HG02852 (cell line): Measurements from ENCODE around the gene PRSS53.
"Not testable (repeated sequence)": the region's sequence is repeated elsewhere in the genome, so short reads cannot be mapped to it uniquely, and the experiment has no call there.

Experiments
- ATAC-seq: cut with Tn5 transposase; IDR thresholded peaks from one replicate; pipeline ENCODE4 v1.9.1; 2021; ENCODE audit warnings: mild to moderate bottlenecking, moderate library complexity; ENCODE audit not compliant: unreplicated experiment

The PRSS53 gene

DNA sequence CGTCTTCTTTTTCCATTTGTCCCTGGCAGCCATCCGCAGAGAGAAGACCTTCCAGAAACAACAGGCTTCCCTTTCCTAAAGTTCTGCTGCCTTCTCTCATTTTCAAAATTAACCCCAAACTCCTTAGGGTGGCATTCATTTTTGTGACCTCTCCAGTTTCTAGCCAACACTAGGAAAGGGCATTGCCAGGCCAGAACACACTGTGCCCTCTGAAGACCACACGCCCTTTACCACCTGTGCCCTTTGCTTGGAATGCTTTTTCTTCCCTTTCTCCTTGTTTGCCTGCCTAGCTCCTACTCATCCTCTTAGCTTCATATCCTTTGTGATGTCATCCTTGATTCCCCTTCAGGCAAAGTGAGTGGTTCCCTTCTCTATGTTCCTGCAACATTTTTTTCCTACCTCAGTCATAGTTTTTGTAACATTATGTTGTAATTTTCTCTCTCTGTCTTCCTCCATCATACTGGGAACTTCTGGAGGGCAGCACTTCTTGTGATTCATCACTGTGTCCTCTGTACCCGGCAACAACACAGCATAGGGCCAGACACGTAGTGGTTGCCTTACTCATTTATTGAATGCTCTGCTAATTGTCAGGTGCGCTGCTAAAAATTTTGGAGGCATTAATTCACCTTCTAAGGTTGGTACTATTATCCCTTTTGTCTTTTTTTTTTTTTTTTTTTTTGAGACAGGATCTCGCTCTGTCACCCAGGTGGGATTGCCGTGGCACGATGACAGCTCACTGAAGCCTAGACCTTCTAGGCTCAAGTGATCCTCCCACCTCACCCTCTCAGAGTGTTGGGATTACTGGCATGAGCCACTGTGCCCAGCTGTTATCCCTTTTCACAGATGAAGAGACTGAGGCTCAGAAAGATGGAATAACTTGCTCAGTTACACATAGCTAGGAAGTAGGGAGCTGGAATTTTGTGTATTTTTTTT is 29.7 kb upstream of the PRSS53 start:
- ATAC-seq, result no peak

DNA sequence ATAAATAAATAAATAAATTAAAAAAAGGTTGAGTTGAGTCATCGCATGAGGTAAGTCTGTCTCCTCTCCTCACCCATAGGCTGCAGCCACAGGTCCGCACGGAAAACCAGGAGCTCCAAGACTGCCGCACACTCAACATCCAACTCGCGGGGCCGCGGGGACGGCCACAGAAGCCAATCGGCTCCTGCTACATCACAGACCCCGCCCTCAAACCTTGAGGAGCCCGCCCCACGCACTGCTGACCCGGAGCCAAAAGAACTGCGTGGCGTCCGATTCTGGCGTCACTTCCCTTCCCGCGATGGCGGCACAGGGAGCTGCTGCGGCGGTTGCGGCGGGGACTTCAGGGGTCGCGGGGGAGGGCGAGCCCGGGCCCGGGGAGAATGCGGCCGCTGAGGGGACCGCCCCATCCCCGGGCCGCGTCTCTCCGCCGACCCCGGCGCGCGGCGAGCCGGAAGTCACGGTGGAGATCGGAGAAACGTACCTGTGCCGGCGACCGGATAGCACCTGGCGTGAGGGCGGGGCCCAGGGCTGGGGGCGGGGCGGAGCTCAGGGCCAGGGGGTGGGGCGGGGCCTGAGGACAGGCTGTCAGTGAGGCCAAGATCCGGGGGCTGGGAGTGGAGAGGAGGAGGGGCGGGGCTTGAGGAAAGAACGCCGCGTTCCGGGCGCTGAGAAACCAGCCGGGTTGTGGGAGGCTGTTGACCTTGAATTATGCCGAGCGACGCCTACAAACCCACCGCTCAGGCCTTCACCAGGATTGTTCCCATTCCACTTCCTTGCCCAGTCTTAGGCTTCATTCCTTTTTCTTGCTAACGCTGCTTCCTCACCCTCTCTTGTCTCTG is 28.9 kb upstream of the PRSS53 start, which contains the start of gene KAT8:
TSS of gene KAT8 (plus strand) at position 281 of the 839 bp plus-strand sequence. CDS start at position 299, 18 bp downstream.
- ATAC-seq, result peak; percentile 90

DNA sequence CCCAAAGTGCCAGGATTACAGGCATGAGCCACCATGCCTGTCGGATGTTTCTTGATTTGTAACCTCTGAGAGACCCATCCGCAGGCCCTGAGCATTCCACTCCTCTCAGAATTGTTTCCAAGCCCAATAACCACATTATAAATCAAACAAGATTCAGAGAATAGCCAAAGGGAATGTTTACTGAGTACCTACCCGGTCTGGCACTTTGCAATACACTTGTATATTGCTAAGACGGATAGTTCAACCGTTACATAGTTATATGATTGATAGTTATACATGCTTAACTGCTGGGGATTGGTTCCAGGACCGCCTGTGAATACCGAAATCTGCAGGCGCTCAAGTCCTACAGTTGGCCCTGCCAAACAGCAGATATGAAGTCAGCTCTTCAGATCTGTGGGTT is 25.7 kb upstream of the PRSS53 start:
- no peak for ATAC-seq

DNA sequence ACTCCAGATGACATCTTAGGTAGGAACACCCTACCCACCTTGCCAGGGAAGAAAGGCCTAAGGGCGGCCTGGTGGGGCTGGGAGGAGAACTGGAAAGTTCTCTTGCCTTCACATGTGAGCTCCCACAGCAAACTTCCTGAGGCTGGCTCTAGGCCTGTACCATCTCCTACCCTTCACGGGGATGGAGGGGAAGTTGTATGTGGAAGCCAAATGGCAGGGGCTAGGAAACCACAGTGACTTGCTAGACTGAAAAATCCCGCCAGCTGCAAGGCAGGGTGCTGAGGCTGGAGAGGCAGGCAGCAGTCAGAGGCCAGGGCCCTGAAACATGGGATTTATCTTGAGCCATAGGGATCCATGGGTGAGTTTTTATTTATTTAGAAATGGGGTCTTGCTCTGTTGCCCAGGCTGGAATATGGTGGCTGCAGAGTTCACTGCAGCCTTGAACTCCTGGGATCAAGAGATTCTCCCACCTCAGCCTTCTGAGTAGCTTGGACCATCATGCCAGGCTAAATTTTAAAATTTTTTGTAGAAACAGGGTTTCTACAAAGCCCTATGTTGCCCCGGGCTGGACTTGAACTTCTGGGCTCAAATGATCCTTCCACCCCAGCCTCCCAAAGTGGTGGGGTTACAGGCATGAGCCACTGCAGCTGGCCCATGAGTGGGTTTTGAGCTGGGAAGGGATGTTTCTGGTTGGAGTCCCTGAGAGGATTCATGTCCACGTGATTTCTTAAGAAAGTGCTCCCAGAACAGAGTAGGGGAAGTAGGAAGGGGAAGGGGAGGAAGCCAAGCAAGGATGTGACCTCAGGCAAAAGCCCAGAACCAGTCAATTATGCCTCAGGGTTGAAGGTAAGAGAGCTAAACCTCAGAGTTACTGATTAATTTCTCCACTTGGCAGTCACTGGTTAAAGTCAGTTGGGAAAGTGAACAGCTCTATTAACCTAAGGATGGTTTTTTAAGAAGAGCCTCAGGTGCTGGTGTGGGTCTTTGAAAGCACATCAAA is 24.7 kb upstream of the PRSS53 start:
- ATAC-seq, result no peak

DNA sequence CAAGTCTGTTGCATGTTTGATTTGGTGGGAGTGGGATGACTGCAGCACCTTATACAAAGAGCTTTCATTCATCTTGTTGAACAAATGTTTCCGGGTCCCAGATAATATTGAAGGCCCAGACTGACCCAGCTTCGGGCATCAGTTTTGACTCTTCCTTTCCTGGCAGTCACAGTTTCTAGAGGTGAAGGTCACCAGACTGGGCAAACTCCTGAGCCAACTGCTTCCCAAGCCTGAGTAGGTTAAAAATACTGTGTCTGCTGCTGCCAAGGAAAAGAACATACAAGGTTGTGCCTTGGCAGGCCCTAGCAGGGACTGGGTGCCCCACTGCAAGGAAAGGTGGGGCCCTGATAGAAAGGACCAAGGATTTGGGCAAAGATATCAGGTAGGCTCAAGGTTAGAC is 24.0 kb upstream of the PRSS53 start:
- no peak for ATAC-seq

DNA sequence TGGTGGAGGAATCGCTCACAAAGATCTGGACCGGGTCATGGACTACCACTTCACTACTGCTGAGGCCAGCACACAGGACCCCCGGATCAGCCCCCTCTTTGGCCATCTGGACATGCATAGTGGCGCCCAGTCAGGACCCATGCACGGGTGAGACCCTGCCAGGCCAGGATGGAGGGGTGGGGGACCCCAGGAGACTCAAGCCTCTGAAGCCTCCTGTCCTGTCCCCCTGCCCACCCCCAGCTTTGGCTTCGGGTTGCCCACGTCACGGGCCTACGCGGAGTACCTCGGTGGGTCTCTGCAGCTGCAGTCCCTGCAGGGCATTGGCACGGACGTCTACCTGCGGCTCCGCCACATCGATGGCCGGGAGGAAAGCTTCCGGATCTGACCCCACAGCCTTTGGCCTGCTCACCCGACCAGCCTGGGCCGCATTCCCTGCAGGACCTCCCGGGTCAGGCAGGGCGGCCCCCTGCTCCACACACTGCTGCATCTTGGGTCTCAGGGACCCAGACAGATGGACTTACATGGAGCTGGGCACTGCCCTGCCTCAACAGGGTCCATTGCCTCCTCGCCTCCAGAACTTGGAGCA is 23.2 kb upstream of the PRSS53 start:
- ATAC-seq, result no peak

DNA sequence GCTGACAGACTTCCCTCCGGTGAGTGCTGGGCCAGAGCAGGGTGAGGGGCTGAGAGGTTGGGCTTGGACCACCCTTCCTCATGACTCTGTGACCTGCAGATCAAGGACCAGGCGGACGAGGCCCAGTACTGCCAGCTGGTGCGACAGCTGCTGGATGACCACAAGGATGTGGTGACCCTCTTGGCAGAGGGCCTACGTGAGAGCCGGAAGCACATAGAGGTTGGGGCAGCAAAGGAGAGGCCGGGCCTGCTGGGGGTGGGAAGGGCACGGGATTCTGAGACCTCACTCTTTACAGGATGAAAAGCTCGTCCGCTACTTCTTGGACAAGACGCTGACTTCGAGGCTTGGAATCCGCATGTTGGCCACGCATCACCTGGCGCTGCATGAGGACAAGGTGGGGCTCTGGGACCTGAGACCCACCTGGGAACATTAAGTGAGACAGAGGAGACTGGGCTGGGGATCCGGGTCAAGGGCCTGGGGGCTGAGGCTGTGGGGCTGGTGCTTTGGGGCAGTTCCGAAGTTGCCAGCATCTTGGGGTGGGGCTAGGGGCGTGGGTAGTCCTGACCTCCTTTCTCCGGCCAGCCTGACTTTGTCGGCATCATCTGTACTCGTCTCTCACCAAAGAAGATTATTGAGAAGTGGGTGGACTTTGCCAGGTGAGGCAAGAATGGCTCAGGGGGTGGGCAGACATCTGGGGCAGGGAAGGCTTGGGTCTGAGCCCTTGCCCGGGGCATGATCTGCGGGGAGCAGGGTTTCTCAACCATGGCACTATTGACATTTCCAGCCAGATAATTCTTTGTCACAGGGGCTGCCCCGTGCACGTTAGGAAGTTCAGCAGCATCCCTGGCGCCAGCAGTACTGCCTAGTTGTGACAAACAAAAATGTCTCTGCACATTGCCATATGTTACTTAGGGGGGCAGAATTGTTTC is 21.6 kb upstream of the PRSS53 start:
- ATAC-seq, result no peak

DNA sequence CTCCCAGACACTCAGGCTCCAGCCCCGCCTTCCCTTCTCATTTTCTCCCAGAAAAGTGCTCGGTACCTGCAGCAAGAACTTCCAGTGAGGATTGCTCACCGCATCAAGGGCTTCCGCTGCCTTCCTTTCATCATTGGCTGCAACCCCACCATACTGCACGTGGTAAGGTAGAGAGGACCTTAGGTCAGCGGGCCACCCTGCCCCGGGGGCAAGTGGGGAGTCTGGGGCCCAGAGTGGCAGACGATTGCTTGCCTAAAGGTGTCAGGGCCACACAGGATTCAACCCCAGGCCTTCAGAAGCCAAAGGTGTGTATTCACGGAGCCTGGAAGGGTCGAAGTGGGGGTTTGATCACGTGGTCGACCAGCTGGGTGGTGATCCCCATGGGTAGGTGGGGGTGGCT is 20.9 kb upstream of the PRSS53 start:
- no peak for ATAC-seq

DNA sequence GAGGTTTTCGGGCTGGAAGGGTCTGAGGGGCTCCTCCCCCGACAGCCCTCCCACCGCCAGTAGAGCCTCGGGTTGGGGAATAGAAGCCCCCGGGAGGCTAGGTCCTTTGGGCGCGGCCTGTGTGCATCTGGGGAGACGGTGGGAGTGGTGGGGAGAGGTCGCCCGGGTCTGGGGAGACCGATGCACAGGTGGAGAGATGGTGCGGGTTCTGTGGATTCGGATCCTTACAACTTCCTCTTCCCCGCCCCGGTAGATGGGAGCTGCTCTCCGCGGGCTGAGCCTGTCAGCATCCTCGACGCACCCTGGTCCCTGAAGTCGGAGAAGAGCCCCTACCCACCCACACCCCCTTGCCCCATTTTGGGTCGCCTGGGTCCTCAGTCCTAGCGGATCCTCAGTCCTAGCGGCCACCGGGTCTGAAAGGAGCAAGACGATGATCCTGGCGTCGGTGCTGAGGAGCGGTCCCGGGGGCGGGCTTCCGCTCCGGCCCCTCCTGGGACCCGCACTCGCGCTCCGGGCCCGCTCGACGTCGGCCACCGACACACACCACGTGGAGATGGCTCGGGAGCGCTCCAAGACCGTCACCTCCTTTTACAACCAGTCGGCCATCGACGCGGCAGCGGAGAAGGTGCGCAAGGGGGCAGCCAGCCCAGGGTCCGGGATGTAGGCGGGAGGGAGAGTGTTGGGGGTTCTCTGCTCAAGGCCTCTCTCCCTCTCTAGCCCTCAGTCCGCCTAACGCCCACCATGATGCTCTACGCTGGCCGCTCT is 20.2 kb upstream of the PRSS53 start:
- no peak for ATAC-seq

DNA sequence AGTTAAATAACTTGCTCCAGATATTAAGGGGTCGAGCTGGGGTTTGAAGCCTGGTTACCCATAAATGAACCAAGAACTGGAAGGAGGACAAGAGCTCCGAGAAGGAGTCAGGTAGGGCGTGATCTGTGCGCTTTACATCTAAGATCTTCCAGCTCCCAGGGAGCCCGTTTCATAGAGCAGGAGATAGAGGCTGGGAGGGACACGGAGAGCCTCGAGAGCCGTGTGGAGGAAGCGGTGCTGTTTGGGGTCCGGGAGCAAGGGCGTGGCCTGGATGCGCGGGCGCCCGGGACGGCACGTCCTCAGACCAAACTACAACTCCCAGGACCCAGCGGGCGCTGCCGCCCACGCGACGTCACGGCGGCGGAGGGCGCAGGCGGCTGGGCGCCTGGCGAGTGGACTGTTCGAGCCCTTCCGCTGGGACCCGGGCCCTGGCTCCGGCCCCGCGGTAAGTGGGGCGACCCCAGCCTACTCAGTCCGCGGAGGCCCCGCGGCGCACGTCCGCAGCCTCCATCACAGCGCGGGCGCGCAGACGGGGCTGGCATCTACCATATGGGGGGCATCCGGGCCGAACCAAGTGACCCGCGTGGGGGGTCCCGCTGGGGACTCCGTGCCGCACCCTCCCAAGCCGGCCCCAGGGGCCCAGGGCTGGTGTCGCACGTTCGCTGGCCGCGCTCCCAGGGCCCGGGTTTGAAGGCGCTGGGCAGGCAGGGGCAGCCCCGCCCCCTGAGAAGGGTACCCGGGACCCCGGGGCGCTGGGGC is 19.5 kb upstream of the PRSS53 start, which contains the start of gene BCKDK:
TSS of gene BCKDK (plus strand) at position 352 of the 759 bp plus-strand sequence. CDS start 838 bp downstream, outside the sequence.
- peak; percentile 86 for ATAC-seq

DNA sequence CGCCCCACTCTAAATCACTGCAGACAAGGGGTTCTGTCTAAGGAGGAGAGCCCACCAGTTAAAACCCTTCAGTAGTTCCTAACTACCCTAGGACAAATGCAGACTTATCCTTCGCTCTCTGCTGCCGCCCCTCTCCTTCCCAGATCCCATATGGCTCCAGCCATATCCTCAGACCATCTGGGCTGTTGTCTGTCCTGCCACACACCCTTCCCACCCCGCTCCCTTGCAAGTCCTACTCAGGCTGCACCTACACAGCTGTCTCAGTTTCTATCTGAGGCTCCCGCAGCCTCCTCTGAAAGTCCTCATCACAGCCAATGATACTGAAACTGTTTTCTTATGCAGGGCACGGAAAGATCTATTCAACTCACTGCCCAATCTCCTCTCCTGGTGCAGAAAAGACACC is 18.7 kb upstream of the PRSS53 start:
- ATAC-seq, result peak; percentile 69

DNA sequence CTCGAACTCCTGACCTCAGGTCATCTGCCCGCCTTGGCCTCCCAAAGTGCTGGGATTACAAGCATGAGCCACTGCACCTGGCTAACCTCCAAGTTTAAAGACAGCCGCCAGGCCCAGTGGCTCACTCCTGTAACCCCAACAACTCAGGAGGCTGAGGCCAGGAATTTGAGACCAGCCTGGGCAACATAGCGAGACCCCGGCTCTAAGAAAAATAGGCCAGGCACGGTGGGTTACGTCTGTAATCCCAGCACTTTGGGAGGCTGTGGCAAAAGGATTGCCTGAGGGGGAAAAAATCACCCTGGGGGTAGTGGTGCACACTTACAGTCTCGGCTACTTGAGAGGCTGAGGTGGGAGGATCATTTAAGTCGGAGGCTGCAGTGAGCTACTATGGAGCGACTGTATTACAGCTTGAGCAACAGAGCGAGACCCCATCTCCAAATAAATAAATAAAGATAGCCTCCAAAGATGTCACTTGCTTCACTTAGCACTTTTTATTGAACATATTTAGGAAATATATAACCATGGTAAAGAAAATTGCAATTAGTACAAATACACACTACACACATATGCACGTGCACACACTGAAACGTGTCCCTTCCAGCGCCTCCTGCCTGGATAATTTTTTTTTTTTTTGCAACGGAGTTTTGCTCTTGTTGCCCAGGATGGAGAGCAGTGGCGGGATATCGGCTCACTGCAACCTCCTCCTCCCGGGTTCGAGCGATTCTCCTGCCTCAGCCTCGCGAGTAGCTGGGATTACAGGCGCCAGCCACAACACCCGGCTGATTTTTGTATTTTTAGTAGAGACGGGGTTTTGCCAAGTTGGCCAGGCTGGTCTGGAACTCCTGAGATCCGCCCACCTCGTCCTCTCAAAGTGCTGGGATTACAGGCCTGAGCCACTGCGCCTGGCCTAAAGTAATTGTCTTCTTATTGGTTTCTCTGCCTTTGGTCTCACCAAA is 18.0 kb upstream of the PRSS53 start:
- ATAC-seq, result no peak

DNA sequence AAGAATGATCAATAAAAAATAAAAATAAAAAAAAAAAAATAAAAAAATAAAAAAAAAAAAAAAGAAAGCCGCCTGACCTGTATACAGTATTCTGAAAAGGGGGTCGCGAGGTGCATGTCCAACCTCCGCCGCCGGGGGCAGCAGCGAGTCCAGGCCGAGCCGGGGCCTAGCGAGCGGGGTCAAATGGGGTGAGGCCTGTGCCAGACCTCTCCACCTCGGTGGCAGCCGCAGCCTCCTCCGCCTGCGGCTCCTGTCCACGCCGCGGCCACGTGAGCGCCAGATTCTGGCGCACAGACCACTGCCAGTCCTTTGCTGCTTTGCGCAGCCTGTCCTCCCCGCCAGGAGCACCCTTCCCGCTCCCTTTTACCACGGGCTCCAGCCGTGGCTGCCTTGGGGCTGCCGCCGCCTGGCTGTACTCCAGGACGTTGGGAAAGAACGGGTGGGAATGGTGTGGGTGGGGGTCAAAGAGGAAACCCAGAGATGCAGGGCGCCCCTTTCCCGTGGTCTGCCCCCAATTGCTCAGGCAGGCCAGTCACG is 17.0 kb upstream of the PRSS53 start:
- ATAC-seq, result no peak

DNA sequence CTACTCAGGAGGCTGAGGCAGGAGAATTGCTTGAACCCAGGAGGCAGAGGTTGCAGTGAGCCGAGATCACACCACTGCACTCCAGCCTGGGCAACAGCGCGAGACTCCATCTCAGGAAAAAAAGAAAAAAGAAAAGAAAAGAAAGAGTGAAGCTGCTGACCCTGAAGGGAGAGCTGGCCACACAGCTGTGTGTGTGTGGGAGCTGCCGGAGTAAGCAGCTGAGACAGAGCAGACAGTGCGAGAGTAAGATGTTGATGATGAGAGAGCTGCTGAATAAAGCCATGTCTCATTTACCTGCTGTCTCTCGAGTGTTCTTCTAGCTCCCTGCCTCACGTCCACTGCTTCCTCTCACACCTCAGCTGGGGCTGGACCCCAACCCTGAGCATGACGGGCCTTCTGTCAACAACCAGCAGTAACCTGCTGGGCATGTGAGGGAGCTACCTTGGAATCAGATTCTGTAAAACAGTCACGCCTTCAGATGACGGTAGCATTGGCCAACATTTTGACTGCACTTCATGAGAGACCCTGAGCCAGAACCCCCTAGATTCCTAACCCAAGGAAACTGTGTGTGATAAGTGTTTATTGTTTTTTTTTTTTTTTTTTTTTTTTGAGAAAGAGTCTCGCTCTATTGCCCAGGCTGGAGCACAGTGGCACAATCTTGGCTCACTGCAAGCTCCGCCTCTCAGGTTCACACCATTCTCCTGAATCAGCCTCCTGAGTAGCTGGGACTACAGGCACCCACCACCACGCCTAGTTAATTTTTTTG is 12.3 kb upstream of the PRSS53 start:
- ATAC-seq, result not testable (repeated sequence)
